ENCODE measurements around the gene ZNF544.

- TF ChIP-seq CTCF (IDR thresholded peaks at IDR 0.05) (no peak), POLR2A (IDR thresholded peaks at IDR 0.05) (no peak)
These were observed 55.5 kb downstream of the ZNF544 start for GRCh38 chr19:58284199-58284598.
